Measurements from ENCODE around the gene RUNX1.

GRCh38 chr21:34888569-34889319, 160.4 kb downstream of the RUNX1 start:
- TF ChIP-seq, protein P1, sequence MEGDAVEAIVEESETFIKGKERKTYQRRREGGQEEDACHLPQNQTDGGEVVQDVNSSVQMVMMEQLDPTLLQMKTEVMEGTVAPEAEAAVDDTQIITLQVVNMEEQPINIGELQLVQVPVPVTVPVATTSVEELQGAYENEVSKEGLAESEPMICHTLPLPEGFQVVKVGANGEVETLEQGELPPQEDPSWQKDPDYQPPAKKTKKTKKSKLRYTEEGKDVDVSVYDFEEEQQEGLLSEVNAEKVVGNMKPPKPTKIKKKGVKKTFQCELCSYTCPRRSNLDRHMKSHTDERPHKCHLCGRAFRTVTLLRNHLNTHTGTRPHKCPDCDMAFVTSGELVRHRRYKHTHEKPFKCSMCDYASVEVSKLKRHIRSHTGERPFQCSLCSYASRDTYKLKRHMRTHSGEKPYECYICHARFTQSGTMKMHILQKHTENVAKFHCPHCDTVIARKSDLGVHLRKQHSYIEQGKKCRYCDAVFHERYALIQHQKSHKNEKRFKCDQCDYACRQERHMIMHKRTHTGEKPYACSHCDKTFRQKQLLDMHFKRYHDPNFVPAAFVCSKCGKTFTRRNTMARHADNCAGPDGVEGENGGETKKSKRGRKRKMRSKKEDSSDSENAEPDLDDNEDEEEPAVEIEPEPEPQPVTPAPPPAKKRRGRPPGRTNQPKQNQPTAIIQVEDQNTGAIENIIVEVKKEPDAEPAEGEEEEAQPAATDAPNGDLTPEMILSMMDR (IDR thresholded peaks at IDR 0.05; ENCODE audit: low read depth, low read length), result no peak
- no peak for TF ChIP-seq EZH2phosphoT487 (IDR thresholded peaks at IDR 0.05; ENCODE audit: low read depth)
